Subcutaneous adipose tissue (tissue), 4 donors: ENCODE results near the gene PLGRKT. TPM values are rescaled to one million over a fixed set of nuclear protein-coding genes. Genes with fewer than 3 reads are reported as not detected.

Experiments used
- total RNA-seq, 4 donors: library from RNA; depleted of rRNA; stranded (reverse); fragments of >200 nt; gene quantifications; one replicate each; pipeline ENCODE4 v1.1.0, GENCODE V29; 2016
- TF ChIP-seq, protein P1 (sequence below): fragments of 450-650 bp; IDR thresholded peaks from one replicate; pipeline ENCODE4 v1.5.1; 2016; ENCODE audit warnings: low read depth, mild to moderate bottlenecking, control low read depth, antibody characterized with exemption, moderate library complexity

Gene PLGRKT
- total RNA-seq, 4 donors from 2014 or later: 10.2 to 17.8 (median 13.8) TPM

DNA sequence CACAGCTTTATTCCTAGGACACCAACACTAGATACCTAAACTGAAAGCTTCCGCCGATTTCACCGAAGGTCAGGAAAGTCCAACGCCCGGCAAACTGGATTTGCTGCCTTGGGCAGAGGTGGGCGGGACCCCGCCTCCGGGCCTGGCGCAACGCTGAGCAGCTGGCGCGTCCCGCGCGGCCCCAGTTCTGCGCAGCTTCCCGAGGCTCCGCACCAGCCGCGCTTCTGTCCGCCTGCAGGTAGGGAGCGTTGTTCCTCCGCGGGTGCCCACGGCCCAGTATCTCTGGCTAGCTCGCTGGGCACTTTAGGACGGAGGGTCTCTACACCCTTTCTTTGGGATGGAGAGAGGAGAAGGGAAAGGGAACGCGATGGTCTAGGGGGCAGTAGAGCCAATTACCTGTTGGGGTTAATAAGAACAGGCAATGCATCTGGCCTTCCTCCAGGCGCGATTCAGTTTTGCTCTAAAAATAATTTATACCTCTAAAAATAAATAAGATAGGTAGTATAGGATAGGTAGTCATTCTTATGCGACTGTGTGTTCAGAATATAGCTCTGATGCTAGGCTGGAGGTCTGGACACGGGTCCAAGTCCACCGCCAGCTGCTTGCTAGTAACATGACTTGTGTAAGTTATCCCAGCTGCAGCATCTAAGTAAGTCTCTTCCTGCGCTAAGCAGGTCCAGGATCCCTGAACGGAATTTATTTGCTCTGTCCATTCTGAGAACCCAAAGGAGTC lies 12.8 kb upstream of the PLGRKT start, which contains the start of gene CD274:
Gene CD274 (plus strand): TSS at position 184 of the 733 bp plus-strand sequence. CDS start 5,572 bp downstream, outside the sequence.
- TF ChIP-seq, protein P1, sequence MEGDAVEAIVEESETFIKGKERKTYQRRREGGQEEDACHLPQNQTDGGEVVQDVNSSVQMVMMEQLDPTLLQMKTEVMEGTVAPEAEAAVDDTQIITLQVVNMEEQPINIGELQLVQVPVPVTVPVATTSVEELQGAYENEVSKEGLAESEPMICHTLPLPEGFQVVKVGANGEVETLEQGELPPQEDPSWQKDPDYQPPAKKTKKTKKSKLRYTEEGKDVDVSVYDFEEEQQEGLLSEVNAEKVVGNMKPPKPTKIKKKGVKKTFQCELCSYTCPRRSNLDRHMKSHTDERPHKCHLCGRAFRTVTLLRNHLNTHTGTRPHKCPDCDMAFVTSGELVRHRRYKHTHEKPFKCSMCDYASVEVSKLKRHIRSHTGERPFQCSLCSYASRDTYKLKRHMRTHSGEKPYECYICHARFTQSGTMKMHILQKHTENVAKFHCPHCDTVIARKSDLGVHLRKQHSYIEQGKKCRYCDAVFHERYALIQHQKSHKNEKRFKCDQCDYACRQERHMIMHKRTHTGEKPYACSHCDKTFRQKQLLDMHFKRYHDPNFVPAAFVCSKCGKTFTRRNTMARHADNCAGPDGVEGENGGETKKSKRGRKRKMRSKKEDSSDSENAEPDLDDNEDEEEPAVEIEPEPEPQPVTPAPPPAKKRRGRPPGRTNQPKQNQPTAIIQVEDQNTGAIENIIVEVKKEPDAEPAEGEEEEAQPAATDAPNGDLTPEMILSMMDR: no peak

DNA sequence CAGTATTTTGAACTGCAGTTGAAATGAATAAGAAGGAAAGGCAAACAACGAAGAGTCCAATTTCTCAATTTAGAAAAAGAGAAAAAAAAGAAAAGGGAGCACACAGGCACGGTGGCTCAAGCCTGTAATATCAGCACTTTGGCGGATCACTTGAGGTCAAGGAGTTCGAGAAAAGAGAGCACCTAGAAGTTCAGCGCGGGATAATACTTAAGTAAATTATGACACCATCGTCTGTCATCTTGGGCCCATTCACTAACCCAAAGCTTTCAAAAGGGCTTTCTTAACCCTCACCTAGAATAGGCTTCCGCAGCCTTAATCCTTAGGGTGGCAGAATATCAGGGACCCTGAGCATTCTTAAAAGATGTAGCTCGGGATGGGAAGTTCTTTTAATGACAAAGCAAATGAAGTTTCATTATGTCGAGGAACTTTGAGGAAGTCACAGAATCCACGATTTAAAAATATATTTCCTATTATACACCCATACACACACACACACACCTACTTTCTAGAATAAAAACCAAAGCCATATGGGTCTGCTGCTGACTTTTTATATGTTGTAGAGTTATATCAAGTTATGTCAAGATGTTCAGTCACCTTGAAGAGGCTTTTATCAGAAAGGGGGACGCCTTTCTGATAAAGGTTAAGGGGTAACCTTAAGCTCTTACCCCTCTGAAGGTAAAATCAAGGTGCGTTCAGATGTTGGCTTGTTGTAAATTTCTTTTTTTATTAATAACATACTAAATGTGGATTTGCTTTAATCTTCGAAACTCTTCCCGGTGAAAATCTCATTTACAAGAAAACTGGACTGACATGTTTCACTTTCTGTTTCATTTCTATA lies 12.0 kb upstream of the PLGRKT start:
- TF ChIP-seq, protein P1: no peak

DNA sequence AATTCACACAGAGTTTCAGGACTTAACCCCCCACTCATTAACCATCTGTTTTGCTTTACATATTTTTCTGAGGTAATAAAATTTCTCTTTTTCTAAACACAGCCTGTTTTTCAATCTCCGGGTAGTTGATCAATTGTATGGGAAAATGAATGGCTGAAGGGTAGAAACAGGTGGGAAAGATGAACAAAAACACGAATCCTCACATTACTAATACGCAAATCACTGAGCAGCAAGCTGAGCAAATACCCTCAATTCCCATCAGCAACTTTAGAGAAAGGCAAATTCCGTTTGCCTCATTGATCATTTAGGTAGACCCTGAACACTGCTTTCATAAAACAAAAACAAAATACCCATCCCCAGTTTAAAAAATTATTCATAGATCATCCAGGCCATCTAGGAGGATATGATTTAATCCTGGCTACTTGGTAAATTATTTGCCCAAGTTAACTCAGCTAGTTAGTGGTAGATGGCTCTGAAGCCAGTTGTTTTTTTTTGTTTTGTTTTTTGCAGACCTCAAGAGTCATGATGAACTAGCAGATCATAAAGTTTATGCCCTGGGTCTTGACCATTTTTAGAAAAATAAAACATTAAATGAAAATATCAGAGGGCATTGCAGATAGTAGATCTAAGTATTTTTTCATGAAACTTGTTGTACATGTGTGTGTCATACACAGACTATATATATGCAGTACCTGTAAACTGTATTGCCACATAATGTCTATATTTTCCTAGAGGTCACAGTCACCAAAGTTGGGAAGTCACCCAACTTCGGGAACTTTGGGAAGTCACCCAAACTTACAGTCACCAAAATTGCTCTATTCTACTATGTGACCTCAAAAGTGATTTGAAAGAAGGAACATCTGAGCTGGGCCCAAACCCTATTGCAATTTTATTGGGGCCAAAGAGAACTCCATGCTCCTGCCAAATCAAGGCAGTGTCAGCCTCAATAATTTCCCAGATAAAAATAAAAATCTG lies 11.0 kb upstream of the PLGRKT start:
- TF ChIP-seq, protein P1: no peak

DNA sequence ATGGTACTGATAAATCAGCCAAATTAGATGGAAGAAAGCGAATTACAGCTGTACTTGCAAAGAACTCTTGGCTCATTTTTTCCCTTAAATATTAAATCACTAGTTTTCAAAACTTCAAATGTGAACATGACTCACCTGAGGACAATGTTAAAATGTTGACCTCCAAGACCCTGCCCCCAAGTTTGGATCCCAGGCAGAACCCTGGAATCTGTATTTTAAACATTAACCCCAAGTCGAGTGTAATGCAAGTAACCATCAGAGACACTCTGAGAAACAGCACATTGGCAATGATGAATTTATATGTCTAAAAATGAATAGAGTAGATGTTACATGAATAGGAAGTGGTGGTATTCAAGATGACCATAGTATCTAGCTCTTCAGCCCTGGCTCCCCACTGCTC lies 10.3 kb upstream of the PLGRKT start:
- TF ChIP-seq, protein P1: no peak

- TF ChIP-seq, protein P1: no peak
Observed at GRCh38 chr9:5447337-5447736, 9.6 kb upstream of the PLGRKT start.

DNA sequence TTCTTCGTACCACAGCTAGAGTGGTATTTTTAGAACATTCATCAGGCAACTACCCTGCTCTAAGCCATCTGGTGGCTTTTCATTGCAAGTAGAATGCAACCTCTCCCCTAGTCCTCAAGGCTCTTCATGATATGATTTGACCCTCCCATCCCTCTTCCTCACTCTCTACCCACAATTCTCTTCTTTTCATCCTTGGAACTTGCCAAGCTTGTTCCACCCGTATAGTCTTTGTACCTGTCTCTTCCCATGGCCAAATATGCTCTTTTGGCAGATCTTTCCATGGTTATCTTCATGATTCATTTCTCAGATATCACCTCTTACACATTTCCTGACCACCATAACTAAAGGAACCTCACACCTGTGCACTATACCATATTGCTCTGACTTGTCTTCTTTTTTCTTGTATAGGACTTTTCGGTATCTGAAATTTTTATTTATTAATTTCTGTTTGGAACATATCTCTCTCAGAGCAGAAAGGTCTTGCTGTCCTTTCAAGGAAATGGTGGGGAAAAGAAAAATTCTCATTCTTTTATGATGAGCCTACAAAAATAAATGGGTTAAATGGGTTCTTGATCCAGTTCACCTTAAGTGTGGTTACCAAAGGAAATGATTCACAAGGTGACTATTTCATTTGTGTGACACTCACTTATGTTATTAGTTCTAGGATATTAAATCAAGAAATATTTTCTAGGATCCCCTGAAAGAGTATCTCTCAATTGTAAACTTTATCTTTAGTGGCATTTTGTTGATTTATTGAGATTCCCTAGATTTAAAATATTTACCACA lies 8.9 kb upstream of the PLGRKT start:
- TF ChIP-seq, protein P1: no peak
